Ramos (cell line): ENCODE measurements around the gene TRAFD1.

Experiments
- in situ Hi-C: fragments of 300-500 bp; cut with MboI; formaldehyde crosslinking; loops from one replicate; pipeline ENCODE4 v1.14.3; 2022; ENCODE audit warnings: low sequenced_read_pairs; ENCODE audit not compliant: unreplicated experiment

The TRAFD1 gene

GRCh38 chr12:112112409-112113133, 12.8 kb upstream of the TRAFD1 start:
- in situ Hi-C loops: no loop called here

DNA sequence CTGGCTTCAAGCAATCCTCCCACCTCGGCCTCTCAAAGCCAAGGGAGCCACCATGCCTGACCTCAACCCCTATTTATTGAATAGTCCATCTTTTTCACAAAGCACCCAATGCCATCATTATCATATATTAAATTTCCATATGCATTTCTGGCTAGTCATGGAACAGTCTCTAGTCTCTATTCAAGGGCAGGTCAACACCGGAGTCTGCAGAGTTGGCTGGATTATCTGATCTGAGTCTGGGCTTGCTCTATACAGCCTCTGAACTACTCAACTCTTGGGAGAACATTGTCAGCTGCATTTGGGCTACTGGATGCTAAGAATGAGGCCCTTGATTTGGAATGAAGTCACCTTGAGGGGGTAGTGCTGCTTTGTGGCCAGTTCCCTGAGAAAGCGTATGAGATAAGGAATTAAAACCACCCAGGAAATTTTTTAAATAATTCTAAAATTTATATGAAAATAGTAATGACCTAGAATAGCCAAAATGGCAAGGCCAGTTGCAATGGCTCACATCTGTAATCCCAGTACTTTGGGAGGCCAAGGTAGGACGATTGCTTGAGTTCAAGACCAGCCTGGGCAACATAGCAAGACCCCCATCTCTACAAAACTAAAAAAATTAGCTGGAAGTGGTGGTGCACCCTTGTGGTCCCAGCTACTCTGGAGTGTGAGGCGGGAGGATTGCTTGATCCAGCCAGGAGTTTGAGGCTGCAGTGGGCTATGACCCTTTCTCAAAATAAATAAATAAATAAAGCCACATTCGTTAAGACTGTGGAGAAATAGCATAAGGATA, 9.9 kb upstream of the TRAFD1 start:
- in situ Hi-C loops: no loop called here

DNA sequence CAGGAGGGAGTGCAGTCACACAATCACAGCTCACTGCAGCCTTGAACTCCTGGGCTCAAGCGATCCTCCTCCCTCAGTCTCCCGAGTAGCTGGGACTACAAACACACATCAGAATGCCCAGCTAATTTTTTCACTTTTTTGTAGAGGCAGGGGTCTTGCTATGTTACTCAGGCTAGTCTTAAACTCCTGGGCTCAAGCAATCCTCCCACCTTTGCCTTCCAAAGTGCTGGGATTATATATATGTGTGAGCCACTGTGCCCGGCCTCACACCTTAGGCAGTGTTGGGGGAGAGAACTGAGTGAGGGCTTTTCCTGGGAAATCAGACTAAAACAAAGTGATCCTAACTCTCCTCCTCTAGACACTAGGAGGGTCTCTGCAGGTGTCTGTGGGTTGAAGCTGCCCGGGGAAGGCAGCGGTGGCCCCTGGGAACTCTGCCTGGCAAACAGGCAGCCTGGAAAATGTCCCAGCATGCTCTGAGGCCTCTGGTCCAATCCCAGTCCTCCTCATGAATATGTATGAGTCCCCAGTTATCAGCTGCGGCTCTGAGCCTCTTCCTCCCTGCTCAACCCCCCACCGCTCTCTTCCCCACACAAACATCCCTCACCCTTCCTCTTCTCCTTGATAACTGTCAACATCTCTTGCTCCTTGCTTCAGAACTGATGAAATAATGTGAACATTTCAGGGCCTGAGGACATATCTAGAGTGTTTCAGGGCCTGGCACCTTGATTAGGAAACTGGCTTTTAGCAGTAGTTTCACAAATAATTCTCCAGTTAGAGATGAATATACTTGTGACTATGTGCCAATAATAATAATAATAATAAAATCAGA, 8.9 kb upstream of the TRAFD1 start:
- in situ Hi-C loops: no loop called here

- in situ Hi-C loops: no loop called here
These were observed 7.7 kb upstream of the TRAFD1 start for GRCh38 chr12:112117685-112118084.

GRCh38 chr12:112121780-112122565, 3.4 kb upstream of the TRAFD1 start:
- in situ Hi-C loops: no loop called here

- in situ Hi-C loops: no loop called here
These were observed 2.3 kb upstream of the TRAFD1 start for GRCh38 chr12:112122823-112123690.

DNA sequence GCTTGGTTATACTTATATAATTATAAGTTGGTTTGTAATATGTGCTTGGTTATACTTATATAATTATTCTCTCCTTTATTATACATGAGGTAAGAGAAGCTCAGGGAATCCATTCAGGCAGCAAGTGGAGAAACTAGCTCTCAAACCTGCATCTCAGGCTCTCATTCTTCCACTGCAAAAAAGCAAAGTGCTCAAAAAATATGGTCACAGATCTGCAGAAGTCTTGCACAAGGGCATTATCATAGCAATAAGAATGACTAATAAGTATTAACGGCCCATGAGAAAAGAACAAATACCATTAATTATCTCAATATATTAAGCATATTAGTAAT, 476 bp upstream of the TRAFD1 start:
- in situ Hi-C loops: no loop called here

DNA sequence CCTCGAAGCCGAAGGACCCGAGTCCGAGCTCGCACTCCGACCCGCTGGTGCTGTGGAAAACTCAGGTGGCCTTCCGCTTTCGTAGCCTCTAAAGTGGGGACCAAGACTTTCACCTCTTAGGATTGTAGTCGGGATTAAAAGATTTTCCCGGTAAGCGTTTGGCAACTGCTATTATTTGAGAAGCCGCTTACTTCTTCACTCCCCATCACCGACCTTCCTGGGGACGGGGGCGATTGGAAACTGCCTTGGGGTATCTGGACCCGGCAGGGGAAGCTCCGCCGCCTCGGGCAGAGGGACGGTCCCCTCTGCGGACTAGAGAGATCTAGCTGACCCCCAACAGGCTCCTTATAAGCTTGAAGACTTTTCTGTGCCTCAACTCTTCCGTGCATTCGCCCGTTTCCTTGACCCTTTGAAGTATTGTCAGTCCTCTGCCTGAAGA, 659 bp downstream of the TRAFD1 start:
- in situ Hi-C loops: no loop called here

DNA sequence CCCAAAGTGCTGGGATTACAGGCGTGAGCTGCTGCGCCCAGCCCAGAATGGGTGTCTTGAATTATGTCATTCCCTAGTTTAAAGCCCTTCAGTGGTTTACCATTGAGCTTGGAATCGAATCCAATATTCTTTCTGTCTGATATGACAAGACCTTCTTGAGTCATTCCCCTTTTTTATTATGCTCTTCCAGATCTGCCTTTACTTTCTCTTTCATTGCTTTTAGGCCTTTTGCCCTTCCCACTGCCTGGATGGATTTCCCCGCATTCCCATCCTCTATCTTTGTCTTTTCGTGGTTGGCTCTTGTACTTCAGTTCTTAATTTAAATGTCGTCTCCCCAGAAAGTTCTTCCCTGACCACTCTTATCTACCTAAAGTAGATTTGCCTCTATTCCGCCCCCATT, 1.6 kb downstream of the TRAFD1 start:
- in situ Hi-C loops: no loop called here

GRCh38 chr12:112130441-112130998, 5.2 kb downstream of the TRAFD1 start:
- in situ Hi-C loops: no loop called here

GRCh38 chr12:112131686-112132085, 6.3 kb downstream of the TRAFD1 start:
- in situ Hi-C loops: no loop called here

DNA sequence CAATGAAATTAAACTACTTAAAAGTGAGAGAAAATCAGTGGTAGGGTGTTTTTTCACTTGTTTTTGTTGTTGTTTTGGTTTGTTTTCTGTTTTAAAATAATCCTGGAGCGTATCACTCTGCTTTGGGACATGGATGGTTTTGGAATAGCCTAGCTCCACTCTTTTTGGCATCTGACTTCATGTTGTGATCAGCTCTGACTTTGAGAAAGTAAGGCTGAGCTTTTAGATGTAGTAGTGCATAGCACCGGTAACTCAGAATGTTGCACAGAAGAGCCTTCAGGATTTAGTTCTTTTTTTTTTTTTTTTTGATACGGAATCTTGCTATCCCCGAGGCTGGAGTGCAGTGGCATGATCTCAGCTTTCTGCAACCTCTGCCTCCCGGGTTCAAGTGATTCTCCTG, 8.1 kb downstream of the TRAFD1 start:
- in situ Hi-C loops: no loop called here

DNA sequence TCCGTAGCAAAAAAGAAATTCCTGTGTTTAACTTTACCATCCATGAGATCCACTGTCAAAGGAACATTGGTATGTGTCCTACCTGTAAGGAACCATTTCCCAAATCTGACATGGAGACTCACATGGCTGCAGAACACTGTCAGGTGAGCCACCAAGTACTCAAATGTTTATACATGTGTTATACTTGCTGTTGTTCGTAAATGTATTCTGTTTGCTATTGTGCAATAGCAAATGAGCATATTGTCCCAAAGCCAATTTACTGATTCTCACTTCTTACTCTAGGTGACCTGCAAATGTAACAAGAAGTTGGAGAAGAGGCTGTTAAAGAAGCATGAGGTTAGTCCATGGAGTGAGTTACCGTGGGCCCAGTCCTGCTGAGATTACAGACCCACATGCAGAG, 9.4 kb downstream of the TRAFD1 start:
- in situ Hi-C loops: no loop called here

- in situ Hi-C loops: no loop called here
These were observed 15.4 kb downstream of the TRAFD1 start for GRCh38 chr12:112140728-112141127.

DNA sequence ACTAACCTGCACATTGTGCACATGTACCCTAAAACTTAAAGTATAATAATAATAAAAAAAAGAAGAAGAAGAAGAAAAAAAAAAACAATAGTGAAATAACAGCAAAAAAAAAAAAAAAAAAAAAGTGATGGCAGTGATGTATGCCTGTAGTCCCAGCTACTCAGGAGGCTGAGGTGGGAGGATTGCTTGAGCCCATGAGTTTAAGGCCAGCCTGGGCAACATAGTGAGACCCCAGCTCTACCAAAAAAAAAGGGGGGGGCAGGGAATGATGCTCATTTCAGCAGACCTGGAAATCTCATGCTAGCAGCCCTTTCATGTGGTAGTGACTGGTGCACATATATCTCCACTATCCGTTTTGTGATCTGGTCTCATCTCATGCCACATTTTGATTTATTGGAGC, 20.8 kb downstream of the TRAFD1 start:
- in situ Hi-C loops: no loop called here

DNA sequence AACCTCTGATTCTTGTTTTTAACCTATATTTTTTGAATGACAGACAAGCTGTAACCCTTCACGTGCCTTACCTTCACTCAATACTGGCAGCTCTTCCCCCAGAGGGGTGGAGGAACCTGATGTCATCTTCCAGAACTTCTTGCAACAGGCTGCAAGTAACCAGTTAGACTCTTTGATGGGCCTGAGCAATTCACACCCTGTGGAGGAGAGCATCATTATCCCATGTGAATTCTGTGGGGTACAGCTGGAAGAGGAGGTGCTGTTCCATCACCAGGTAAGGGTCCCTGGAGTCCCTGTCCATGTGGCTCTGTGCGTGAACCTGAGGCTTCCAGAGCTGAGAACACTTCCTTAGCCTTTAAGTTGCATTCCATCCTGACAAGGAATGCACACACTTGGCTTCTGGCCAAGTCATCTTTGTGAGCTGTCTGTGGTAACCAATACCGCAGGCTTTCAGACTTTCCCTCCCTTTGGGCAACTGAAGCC, 22.7 kb downstream of the TRAFD1 start:
- in situ Hi-C loops: no loop called here

GRCh38 chr12:112149596-112149995, 24.2 kb downstream of the TRAFD1 start:
- in situ Hi-C loops: no loop called here

DNA sequence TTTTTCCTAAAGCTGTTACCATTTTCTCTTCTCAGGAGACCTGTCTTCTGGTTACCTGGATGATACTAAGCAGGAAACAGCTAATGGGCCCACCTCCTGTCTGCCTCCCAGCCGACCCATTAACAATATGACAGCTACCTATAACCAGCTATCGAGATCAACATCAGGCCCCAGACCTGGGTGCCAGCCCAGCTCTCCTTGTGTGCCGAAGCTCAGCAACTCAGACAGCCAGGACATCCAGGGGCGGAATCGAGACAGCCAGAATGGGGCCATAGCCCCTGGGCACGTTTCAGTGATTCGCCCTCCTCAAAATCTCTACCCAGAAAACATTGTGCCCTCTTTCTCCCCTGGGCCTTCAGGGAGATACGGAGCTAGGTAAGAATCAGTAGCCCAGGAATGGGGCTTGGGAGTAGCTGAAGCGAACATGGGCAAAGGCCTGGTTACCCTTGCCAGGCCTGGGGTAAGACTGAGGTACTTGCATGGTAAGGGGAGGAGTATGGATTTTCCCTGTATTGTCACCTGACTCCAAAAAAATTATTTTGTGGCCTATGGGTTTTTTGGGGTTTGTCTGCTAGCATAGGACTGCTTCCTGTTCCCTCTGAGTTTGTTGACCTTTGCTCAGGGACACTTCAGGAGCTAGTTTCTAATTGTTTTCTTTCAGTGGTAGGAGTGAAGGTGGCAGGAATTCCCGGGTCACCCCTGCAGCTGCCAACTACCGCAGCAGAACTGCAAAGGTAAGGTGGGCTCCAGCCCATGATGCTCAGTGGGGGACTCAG, 26.6 kb downstream of the TRAFD1 start:
- in situ Hi-C loops: no loop called here
